GM23338 (cell line): ENCODE results near the gene ARHGEF38.

ENCODE experiments used
- CTCF ChIP-seq, 2 experiments: fragments of 200-600 bp in 1 of 2; sonication (generic) in 1 of 2; conservative IDR thresholded peaks; 2 replicates each; pipeline versions ENCODE4 v1.5.1 to v1.6.1; 2016 to 2017; ENCODE audit warnings: antibody characterized with exemption in 2 of 2, low read depth in 2 of 2, mild to moderate bottlenecking in 2 of 2, moderate library complexity in 1 of 2
- EZH2 ChIP-seq: fragments of 200-600 bp; sonication (generic); IDR thresholded peaks from one replicate; pipeline ENCODE4 v1.8.0; 2017; ENCODE audit warnings: antibody characterized with exemption, mild to moderate bottlenecking, low read depth; ENCODE audit not compliant: unreplicated experiment
- EZH2phosphoT487 ChIP-seq: fragments of 200-600 bp; sonication (generic); IDR thresholded peaks from one replicate; pipeline ENCODE4 v1.8.1; 2018; ENCODE audit warnings: antibody characterized with exemption; ENCODE audit not compliant: unreplicated experiment
- JUNB ChIP-seq: IDR thresholded peaks from one replicate; pipeline ENCODE4 v1.6.1; 2016; ENCODE audit warnings: antibody characterized with exemption; ENCODE audit not compliant: unreplicated experiment
- POLR2AphosphoS5 ChIP-seq: IDR thresholded peaks from 2 replicates; pipeline ENCODE4 v1.6.1; 2016; ENCODE audit warnings: antibody characterized with exemption, low read depth
- REST ChIP-seq: IDR thresholded peaks from one replicate; pipeline ENCODE4 v1.6.1; 2018; ENCODE audit warnings: antibody characterized with exemption; ENCODE audit not compliant: unreplicated experiment

- TF ChIP-seq CTCF (conservative IDR thresholded peaks at IDR 0.05; ENCODE audit: low read depth in 2 of 2) (no peak), POLR2AphosphoS5 (no peak), EZH2phosphoT487 (no peak), REST (no peak), EZH2 (no peak), JUNB (no peak)
Measured at GRCh38 chr4:105707782-105708180, 155.4 kb downstream of the ARHGEF38 start.
